GM10266 (cell line): ENCODE measurements around the gene FAM163B.

ENCODE experiments used
- DNase-seq: peaks from one replicate; pipeline ENCODE4 v3.0.0; 2012; ENCODE audit errors: extremely low spot score
- TF ChIP-seq, protein P1 (sequence below): IDR thresholded peaks from 2 replicates; pipeline ENCODE4 v1.5.1; 2012; ENCODE audit warnings: mild to moderate bottlenecking, low read depth; ENCODE audit not compliant: control insufficient read depth, insufficient read depth; ENCODE audit errors: missing control alignments

The FAM163B gene

DNA sequence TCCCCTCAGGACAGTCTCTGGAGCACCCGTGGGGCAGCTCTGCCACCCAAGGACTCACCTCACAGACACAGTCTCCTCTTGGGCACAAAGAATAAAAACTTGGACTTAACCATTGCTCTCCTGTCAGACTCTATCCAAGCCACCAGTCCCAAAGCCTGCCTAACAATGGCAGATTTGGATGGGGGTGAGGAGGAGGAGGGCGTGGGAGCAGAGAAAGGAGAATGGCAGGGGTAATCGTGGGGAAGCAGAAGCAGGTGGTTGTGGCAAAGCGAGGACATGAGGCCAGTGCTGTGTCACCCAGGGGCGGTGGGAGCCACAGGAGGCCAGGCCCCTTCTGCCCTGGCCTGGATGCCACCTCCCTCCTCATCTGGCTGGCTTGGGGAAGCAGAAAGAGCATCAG is 5.5 kb upstream of the FAM163B start:
- no peak for DNase-seq
- TF ChIP-seq, protein P1, sequence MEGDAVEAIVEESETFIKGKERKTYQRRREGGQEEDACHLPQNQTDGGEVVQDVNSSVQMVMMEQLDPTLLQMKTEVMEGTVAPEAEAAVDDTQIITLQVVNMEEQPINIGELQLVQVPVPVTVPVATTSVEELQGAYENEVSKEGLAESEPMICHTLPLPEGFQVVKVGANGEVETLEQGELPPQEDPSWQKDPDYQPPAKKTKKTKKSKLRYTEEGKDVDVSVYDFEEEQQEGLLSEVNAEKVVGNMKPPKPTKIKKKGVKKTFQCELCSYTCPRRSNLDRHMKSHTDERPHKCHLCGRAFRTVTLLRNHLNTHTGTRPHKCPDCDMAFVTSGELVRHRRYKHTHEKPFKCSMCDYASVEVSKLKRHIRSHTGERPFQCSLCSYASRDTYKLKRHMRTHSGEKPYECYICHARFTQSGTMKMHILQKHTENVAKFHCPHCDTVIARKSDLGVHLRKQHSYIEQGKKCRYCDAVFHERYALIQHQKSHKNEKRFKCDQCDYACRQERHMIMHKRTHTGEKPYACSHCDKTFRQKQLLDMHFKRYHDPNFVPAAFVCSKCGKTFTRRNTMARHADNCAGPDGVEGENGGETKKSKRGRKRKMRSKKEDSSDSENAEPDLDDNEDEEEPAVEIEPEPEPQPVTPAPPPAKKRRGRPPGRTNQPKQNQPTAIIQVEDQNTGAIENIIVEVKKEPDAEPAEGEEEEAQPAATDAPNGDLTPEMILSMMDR, result no peak

DNA sequence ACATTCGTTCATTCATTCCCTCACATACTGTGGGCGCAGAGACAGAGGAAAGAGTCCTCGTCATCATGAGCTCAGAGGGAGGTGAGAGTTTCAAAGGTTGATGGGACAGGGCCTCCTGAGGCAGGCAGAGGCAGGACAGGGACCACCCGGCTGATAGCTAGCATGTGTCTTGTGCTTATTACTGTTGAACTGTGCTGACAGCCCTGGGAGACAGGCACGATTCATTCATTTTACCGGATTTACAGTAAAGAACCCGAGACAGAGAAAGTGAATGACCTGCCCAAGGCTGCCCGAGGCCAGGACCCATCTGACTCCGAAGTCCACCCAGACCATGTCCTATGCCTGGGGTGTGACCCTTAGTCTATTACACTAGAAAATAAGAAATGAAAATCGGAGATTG is 4.9 kb upstream of the FAM163B start:
- TF ChIP-seq, protein P1, result no peak
- DNase-seq, result no peak

DNA sequence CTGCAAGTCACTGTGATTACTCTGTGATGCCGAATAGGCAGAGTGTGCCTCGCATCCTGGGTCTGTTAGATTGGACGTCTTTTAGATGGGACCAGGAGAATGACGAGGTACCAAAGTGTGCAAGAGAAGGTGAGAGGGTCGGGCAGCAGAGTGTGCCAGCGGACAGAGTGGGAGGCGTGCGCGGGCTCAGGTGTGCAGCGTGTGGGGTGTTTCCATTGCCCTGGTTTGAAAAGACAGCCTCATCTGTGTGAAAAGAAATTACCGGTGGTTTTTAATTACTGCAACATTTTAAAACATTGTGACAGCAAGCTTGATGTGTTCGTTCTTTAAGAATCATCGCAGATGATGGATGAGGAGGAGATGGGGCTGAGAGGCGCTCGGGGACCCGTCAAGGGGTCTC is 4.2 kb upstream of the FAM163B start:
- TF ChIP-seq, protein P1, result no peak
- DNase-seq, result no peak

DNA sequence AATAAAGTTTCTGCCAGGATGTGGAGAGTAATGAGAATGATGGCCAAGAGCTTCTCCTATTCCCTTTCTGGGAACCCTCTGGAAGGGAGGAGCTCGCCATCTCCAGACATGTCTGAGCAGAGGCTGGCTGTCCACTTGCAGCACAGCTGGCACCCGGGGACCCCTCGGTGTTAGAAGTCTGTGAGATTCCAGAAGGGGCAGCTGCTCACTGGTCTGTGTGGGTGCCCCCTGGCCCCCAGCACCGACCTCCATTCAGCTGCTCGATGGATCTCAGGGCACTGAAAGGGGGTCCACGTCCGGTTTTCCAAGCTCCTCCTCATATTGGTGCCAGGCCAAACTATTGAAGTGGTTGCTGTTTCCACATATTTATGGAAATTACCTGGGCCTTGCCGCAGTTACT is 3.6 kb upstream of the FAM163B start:
- DNase-seq, result no peak
- TF ChIP-seq, protein P1, result no peak

DNA sequence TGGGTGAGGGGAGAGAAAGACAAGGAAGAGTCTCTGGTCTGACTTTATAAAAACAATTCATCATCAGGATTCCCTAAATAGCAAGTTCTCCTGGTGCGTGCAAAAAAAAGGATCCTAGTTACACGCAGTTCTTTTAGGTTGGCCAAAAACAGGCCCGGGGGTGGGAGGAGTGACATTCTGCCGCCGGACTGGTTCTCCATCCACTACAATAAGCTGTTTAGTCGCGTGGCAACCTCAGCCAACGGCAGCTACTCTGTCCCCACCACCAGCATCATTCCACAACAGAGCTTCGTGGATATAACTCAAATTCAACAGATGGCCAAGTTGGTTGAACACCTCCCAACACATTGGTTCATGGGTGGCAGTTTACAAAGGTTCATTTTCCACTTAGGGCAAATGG is 2.9 kb upstream of the FAM163B start:
- TF ChIP-seq, protein P1, result no peak
- no peak for DNase-seq

DNA sequence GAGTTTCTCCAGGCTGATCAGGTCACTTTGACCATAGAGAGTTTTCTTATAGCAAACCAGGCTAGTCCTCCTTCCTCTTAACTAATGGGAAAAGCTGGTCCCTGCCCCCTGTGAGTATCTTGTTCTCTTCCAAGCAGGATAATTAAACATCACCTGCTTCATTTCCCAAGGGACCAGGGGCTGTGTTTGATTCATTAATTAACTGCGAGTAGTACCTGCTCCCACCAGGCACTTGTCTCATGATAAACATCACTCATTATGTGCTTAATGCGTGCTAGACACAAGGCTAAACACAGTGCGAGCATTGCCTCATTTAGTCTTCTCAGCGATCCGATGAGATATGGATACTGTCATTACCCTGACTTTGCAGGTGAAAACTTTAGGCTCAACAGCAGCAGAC is 1.7 kb upstream of the FAM163B start:
- DNase-seq, result no peak

DNA sequence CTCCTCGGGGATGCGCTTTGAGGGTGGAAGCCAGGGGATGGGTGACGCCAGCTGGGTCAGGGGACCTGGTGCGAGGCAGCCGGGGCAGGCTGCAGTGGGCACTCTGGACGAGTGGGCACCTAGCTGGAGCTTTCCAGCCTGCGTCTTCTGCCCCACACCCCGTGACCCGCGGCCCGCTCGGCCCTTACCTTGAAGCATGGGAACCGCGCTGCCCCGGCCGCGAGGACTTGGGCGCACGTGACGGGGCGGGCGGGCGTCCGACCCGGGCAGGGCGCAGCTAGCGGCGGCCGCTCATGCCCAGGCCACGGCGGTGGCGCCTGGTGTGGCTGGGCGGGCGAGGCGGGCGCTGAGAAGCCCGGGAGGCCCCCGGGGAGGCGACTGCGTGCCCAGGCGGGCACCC is 300 bp downstream of the FAM163B start:
- DNase-seq, result no peak
- TF ChIP-seq, protein P1, result no peak

More for the DNA sequence above, 1.7 kb upstream of the FAM163B start:
- TF ChIP-seq, protein P1, result no peak
